ENCODE measurements around the gene SP3. TPM values are rescaled to one million over a fixed set of nuclear protein-coding genes. Genes with fewer than 3 reads are reported as not detected.
A peak's percentile ranks its signal among the peaks of the same experiment; 100 is the strongest.

The SP3 gene
- total and polyA plus RNA-seq, 4 donors, result 14.5 to 183 (median 55.2) TPM

GRCh38 chr2:173970516-173970924 is 5.3 kb upstream of the SP3 start:
- ATAC-seq (ENCODE audit: insufficient read depth, low FRiP score) (no peak), DNase-seq (no peak)
- no peak for TF ChIP-seq CTCF (IDR thresholded peaks at IDR 0.05; ENCODE audit: control extremely low read depth, extremely low read depth)
- Histone ChIP-seq H3K36me3 (ENCODE audit: control insufficient read depth in 4 of 4, insufficient read depth in 4 of 4, low read length in 4 of 4) (no peaks in the 10 kb centered on the region), H3K9me3 (ENCODE audit: control insufficient read depth in 4 of 4, insufficient read depth in 3 of 4, low read length in 3 of 4) (no peaks in the 10 kb centered on the region), H3K4me1 (ENCODE audit: control insufficient read depth in 5 of 5, insufficient read depth in 5 of 5, low read length in 5 of 5) (peaks cover 0 to 17% (median 10%) of the 10 kb centered on the region in 5 donors), H3K27me3 (ENCODE audit: control insufficient read depth in 3 of 3, insufficient read depth in 3 of 3, low read length in 2 of 3) (no peaks in the 10 kb centered on the region), H3K9ac (ENCODE audit: insufficient read depth in 1 of 2, low read length in 2 of 2) (no peak overlapping the region), H3K27ac (ENCODE audit: low read depth in 1 of 2, low read length in 1 of 2) (no peak overlapping the region), H3K4me3 (no peak overlapping the region)

- ATAC-seq (ENCODE audit: insufficient read depth, low FRiP score) (no peak), DNase-seq (no peak)
- H3K27ac ChIP-seq (ENCODE audit: low read depth in 1 of 2, low read length in 1 of 2), result no peak overlapping the region
- 52 to 84% methylated on average over 1 of the region's 1 CpG for WGBS, 2 donors
- TF ChIP-seq CTCF (IDR thresholded peaks at IDR 0.05; ENCODE audit: control extremely low read depth, extremely low read depth), result no peak
- no peaks in the 10 kb centered on the region for H3K36me3 ChIP-seq (ENCODE audit: control insufficient read depth in 4 of 4, insufficient read depth in 4 of 4, low read length in 4 of 4)
- H3K27me3 ChIP-seq (ENCODE audit: control insufficient read depth in 3 of 3, insufficient read depth in 3 of 3, low read length in 2 of 3), result no peaks in the 10 kb centered on the region
- no peak overlapping the region for H3K9ac ChIP-seq (ENCODE audit: insufficient read depth in 1 of 2, low read length in 2 of 2)
- peaks cover 0 to 17% (median 10%) of the 10 kb centered on the region in 5 donors for H3K4me1 ChIP-seq (ENCODE audit: control insufficient read depth in 5 of 5, insufficient read depth in 5 of 5, low read length in 5 of 5)
- no peak overlapping the region for H3K4me3 ChIP-seq
- H3K9me3 ChIP-seq (ENCODE audit: control insufficient read depth in 4 of 4, insufficient read depth in 3 of 4, low read length in 3 of 4), result no peaks in the 10 kb centered on the region
Observed at GRCh38 chr2:173969886-173970285, 4.7 kb upstream of the SP3 start.

GRCh38 chr2:173968551-173968950 is 3.4 kb upstream of the SP3 start:
- H3K36me3 ChIP-seq (ENCODE audit: control insufficient read depth in 4 of 4, insufficient read depth in 4 of 4, low read length in 4 of 4), result no peaks in the 10 kb centered on the region
- no peak overlapping the region for H3K27ac ChIP-seq (ENCODE audit: low read depth in 1 of 2, low read length in 1 of 2)
- H3K4me3 ChIP-seq, result no peak overlapping the region
- ATAC-seq (ENCODE audit: insufficient read depth, low FRiP score), result no peak
- peaks cover 0 to 17% (median 10%) of the 10 kb centered on the region in 5 donors for H3K4me1 ChIP-seq (ENCODE audit: control insufficient read depth in 5 of 5, insufficient read depth in 5 of 5, low read length in 5 of 5)
- 59 to 64% methylated on average over 6 of the region's 6 CpGs for WGBS, 2 donors
- DNase-seq, result peak in 1 of 3 donors; percentile 30
- no peak overlapping the region for H3K9ac ChIP-seq (ENCODE audit: insufficient read depth in 1 of 2, low read length in 2 of 2)
- TF ChIP-seq CTCF (IDR thresholded peaks at IDR 0.05; ENCODE audit: control extremely low read depth, extremely low read depth), result no peak
- no peaks in the 10 kb centered on the region for H3K27me3 ChIP-seq (ENCODE audit: control insufficient read depth in 3 of 3, insufficient read depth in 3 of 3, low read length in 2 of 3)
- no peaks in the 10 kb centered on the region for H3K9me3 ChIP-seq (ENCODE audit: control insufficient read depth in 4 of 4, insufficient read depth in 3 of 4, low read length in 3 of 4)
